H1 (cell line): Measurements from ENCODE around the gene OMA1. TPM values are rescaled to one million over a fixed set of nuclear protein-coding genes. Genes with fewer than 3 reads are reported as not detected.

Experiments
- CTCF ChIA-PET: fragments of 300-600 bp; sonication (Branson Sonifier 250); formaldehyde crosslinking; loops from one replicate; lab custom pipeline; 2021; ENCODE audit not compliant: partially characterized antibody; lab: Charles Lee
- POLR2A ChIA-PET: fragments of 300-600 bp; sonication (Branson Sonifier 250); formaldehyde crosslinking; loops from one replicate; lab custom pipeline; 2021; ENCODE audit warnings: inconsistent platforms; ENCODE audit not compliant: partially characterized antibody; lab: Charles Lee
- DNase-seq, 2 experiments: peaks; one replicate each; pipeline versions ENCODE4 v3.0.0 to v3.0.0-alpha.2; 2010 to 2022; ENCODE audit warnings: low spot score in 2 of 2, low read depth in 1 of 2, mixed read lengths in 1 of 2
- FAIRE-seq: peaks from 2 replicates; lab custom pipeline; 2011; peaks lifted over from hg19 to GRCh38; lab: Jason Lieb, UNC
- H2AFZ ChIP-seq: 2 replicates; pipeline ENCODE4 v1.8.1; 2012; ENCODE audit warnings: low read length, inconsistent platforms
- H2AK5ac ChIP-seq: 2 replicates; pipeline ENCODE4 v1.6.1; 2013; ENCODE audit warnings: low read depth, low read length
- H2BK120ac ChIP-seq: replicated peaks from 2 replicates; pipeline ENCODE3; 2013; ENCODE audit warnings: low read depth, low read length, inconsistent platforms
- H2BK12ac ChIP-seq: 2 replicates; pipeline ENCODE4 v1.6.1; 2013; ENCODE audit warnings: low read depth, low read length
- H2BK15ac ChIP-seq: 2 replicates; pipeline ENCODE4 v1.6.1; 2013; ENCODE audit warnings: low read length
- H2BK20ac ChIP-seq: 2 replicates; pipeline ENCODE4 v1.6.1; 2013; ENCODE audit warnings: low read length
- H2BK5ac ChIP-seq: 2 replicates; pipeline ENCODE4 v1.6.1; 2013; ENCODE audit warnings: low read depth, low read length
- H3K14ac ChIP-seq: 2 replicates; pipeline ENCODE4 v1.6.1; 2013; ENCODE audit warnings: inconsistent platforms; ENCODE audit not compliant: insufficient read length
- H3K18ac ChIP-seq: 2 replicates; pipeline ENCODE4 v1.6.1; 2013; ENCODE audit warnings: low read length; ENCODE audit errors: extremely low read depth
- H3K23ac ChIP-seq: 2 replicates; pipeline ENCODE4 v1.6.1; 2013; ENCODE audit warnings: inconsistent platforms; ENCODE audit not compliant: insufficient read length
- H3K23me2 ChIP-seq: 2 replicates; pipeline ENCODE4 v1.6.1; 2013; ENCODE audit warnings: low read depth, low read length
- H3K27ac ChIP-seq: 2 replicates; pipeline ENCODE4 v1.6.1; 2011; ENCODE audit warnings: low read depth, low read length, inconsistent platforms
- H3K27me3 ChIP-seq, 4 experiments: replicated peaks in 1 of 4; 1 replicate in 1 of 4; 2 replicates in 3 of 4; pipeline versions ENCODE4 v1.6.1 to v1.8.1; 2011 to 2013; ENCODE audit warnings: low read length in 3 of 4, mild to moderate bottlenecking in 3 of 4, inconsistent platforms in 2 of 4, mixed read lengths in 2 of 4, moderate library complexity in 1 of 4; ENCODE audit not compliant: control insufficient read depth in 3 of 4, insufficient read depth in 3 of 4; ENCODE audit errors: extremely low read depth in 1 of 4
- H3K36me3 ChIP-seq, 4 experiments: 2 replicates each; pipeline versions ENCODE4 v1.6.1 to v1.8.1; 2011 to 2013; ENCODE audit warnings: mild to moderate bottlenecking in 4 of 4, low read length in 3 of 4, moderate library complexity in 2 of 4, control low read depth in 1 of 4, inconsistent platforms in 1 of 4; ENCODE audit not compliant: insufficient read depth in 4 of 4, control insufficient read depth in 2 of 4
- H3K4ac ChIP-seq: replicated peaks from 2 replicates; pipeline ENCODE3; 2013; ENCODE audit warnings: low read length, low read depth, mixed read lengths, inconsistent platforms; ENCODE audit not compliant: insufficient read length
- H3K4me1 ChIP-seq, 4 experiments: replicated peaks in 1 of 4; 1 replicate in 1 of 4; 2 replicates in 3 of 4; pipeline versions ENCODE4 v1.6.1 to v1.8.1; 2011 to 2013; ENCODE audit warnings: low read length in 3 of 4, inconsistent platforms in 2 of 4, mixed read lengths in 1 of 4; ENCODE audit not compliant: insufficient read depth in 4 of 4, control insufficient read depth in 3 of 4
- H3K4me2 ChIP-seq, 2 experiments: 2 replicates each; pipeline versions ENCODE4 v1.6.1 to v1.8.1; 2011 to 2013; ENCODE audit warnings: low read depth in 2 of 2, low read length in 2 of 2, control low read depth in 1 of 2, inconsistent platforms in 1 of 2, mild to moderate bottlenecking in 1 of 2; ENCODE audit not compliant: insufficient read depth in 1 of 2
- H3K4me3 ChIP-seq, 4 experiments: fragments of 200-600, 300-600 bp in 1 of 4; sonication (generic), shearing (Covaris generic), sonication (Bioruptor Twin) in 1 of 4; 2 replicates each; pipeline versions ENCODE4 v1.5.1 to v1.8.1; 2011 to 2016; ENCODE audit warnings: low read length in 4 of 4, low read depth in 3 of 4, control low read depth in 2 of 4, inconsistent platforms in 2 of 4, mild to moderate bottlenecking in 2 of 4, mixed read lengths in 1 of 4, moderate library complexity in 1 of 4; ENCODE audit not compliant: insufficient read depth in 2 of 4; ENCODE audit errors: extremely low read depth in 1 of 4
- H3K56ac ChIP-seq: replicated peaks from 2 replicates; pipeline ENCODE3; 2013; ENCODE audit warnings: low read depth, mild to moderate bottlenecking, mixed read lengths, low read length, inconsistent platforms; ENCODE audit not compliant: insufficient read length
- H3K79me1 ChIP-seq: 2 replicates; pipeline ENCODE4 v1.6.1; 2013; ENCODE audit warnings: low read depth, low read length, control low read depth
- H3K79me2 ChIP-seq, 2 experiments: 2 replicates each; pipeline versions ENCODE4 v1.6.1 to v1.8.1; 2012 to 2013; ENCODE audit warnings: low read length in 2 of 2, mild to moderate bottlenecking in 2 of 2, inconsistent platforms in 1 of 2; ENCODE audit not compliant: insufficient read depth in 2 of 2, control insufficient read depth in 1 of 2
- H3K9ac ChIP-seq, 4 experiments: replicated peaks in 1 of 4; 1 replicate in 1 of 4; 2 replicates in 3 of 4; pipeline versions ENCODE4 v1.6.1 to v1.8.1; 2011 to 2013; ENCODE audit warnings: low read depth in 3 of 4, low read length in 3 of 4, control low read depth in 2 of 4, mild to moderate bottlenecking in 2 of 4, moderate library complexity in 2 of 4, inconsistent platforms in 1 of 4; ENCODE audit errors: extremely low read depth in 1 of 4
- H3K9me3 ChIP-seq, 2 experiments: 2 replicates each; pipeline versions ENCODE4 v1.6.1 to v1.8.1; 2012 to 2013; ENCODE audit warnings: mild to moderate bottlenecking in 2 of 2, moderate library complexity in 2 of 2, control low read depth in 1 of 2, inconsistent platforms in 1 of 2, low read depth in 1 of 2, low read length in 1 of 2, mixed read lengths in 1 of 2; ENCODE audit not compliant: insufficient read depth in 2 of 2
- H4K20me1 ChIP-seq, 2 experiments: replicated peaks in 1 of 2; 2 replicates each; pipeline versions ENCODE3 to v1.8.1; 2011 to 2013; ENCODE audit warnings: inconsistent platforms in 2 of 2, low read length in 2 of 2, mild to moderate bottlenecking in 1 of 2; ENCODE audit not compliant: insufficient read depth in 2 of 2, control insufficient read depth in 1 of 2
- H4K5ac ChIP-seq: 2 replicates; pipeline ENCODE4 v1.6.1; 2013; ENCODE audit warnings: low read length, low read depth, mixed read lengths, inconsistent platforms; ENCODE audit not compliant: insufficient read length
- H4K8ac ChIP-seq: 2 replicates; pipeline ENCODE4 v1.8.0; 2013; ENCODE audit warnings: mild to moderate bottlenecking, moderate library complexity, low read length, inconsistent platforms; ENCODE audit not compliant: insufficient read depth; ENCODE audit errors: extremely low read depth
- H4K91ac ChIP-seq: replicated peaks from 2 replicates; pipeline ENCODE3; 2013; ENCODE audit warnings: low read length, mixed read lengths, inconsistent platforms; ENCODE audit not compliant: insufficient read length
- BACH1 ChIP-seq: IDR thresholded peaks from 2 replicates; pipeline ENCODE4 v1.6.1; 2012; ENCODE audit warnings: low read length, improper control_type of control experiment
- EP300 ChIP-seq, 2 experiments: IDR thresholded peaks; 1 replicate in 1 of 2; 2 replicates in 1 of 2; pipeline ENCODE4 v1.6.1; 2011 to 2012; ENCODE audit warnings: low read depth in 2 of 2, low read length in 2 of 2, mild to moderate bottlenecking in 2 of 2, borderline replicate concordance in 1 of 2, inconsistent platforms in 1 of 2, moderate library complexity in 1 of 2
- EZH2 ChIP-seq: fragments of 200-600 bp; sonication (generic); IDR thresholded peaks from 2 replicates; pipeline ENCODE4 v1.7.1; 2012; ENCODE audit warnings: low read depth, mild to moderate bottlenecking, moderate library complexity, low read length, inconsistent platforms; ENCODE audit not compliant: severe bottlenecking
- POU5F1 ChIP-seq: IDR thresholded peaks from 2 replicates; pipeline ENCODE4 v1.6.1; 2011; ENCODE audit warnings: low read depth, mild to moderate bottlenecking, low read length, moderate library complexity
- TBP ChIP-seq: IDR thresholded peaks from 2 replicates; pipeline ENCODE4 v1.6.1; 2011; ENCODE audit warnings: low read depth, low read length, improper control_type of control experiment
- WGBS, 2 experiments: shearing (Covaris generic) in 1 of 2; methylation state at CpG; one replicate each; pipeline versions ENCODE4 v1.1.6 to v1.1.7; 2013 to 2015; ENCODE audit warnings: low lambda C conversion rate in 2 of 2, mixed read lengths in 2 of 2, inconsistent platforms in 1 of 2, low coverage in 1 of 2, missing lambda C conversion rate in 1 of 2; ENCODE audit not compliant: insufficient replicate concordance in 2 of 2, insufficient coverage in 1 of 2, insufficient read length in 1 of 2; ENCODE audit errors: extremely low coverage in 1 of 2, missing lambda C conversion rate in 1 of 2; 5-methylcytosine and 5-hydroxymethylcytosine counted together
- polyA plus RNA-seq, 7 experiments: library from polyadenylated mRNA; depleted of rRNA in 3 of 7; stranded (reverse) in 5 of 7; unstranded in 2 of 7; fragments of >200 nt in 5 of 7; fragments of 200-250 nt in 2 of 7; gene quantifications; 1 replicate in 5 of 7; 2 replicates in 1 of 7; 4 replicates in 1 of 7; pipeline versions ENCODE4 v1.2.1 to v1.2.3, GENCODE V29; 2011 to 2013; ENCODE audit warnings: missing spikeins in 2 of 7, mixed read lengths in 2 of 7
- total RNA-seq: library from RNA; stranded (reverse); fragmentation: NEBNext Ultra II Directional; extraction: Animal tissue kit (Norgen Biotek cat#: 25700); gene quantifications from 2 replicates; pipeline ENCODE4 v1.2.1, GENCODE V29; 2021

OMA1 gene
- total and polyA plus RNA-seq, 2 of the 8 experiments (the other 6 are each of a cell fraction or from before 2014, with no cell fraction given) = 7.7 to 11.7 TPM

DNA sequence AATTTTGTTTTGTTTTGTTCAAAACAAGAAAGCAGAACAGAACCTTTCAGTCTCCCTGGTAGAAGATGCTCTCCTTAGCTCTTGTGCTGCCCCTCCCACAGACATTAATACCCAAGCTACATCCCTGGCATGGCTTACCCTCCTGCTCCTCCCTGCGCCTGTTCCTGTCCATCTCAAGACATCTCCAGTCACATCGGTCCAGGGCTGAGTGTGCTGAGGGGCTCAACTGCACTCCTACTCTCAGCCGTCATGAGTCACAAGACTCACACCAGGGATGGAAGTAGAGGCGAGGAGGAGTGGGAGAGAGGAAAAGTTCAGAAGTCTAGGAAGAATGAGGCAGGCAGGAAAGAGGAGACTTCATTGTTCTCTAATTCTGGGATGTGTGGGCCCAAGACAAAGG is 39.7 kb upstream of the OMA1 start:
- Histone ChIP-seq H4K20me1 (no peaks in the 10 kb centered on the region), H3K27ac (no peak overlapping the region), H3K9ac (no peak overlapping the region), H3K79me2 (no peaks in the 10 kb centered on the region), H2BK20ac (no peak overlapping the region), H2AK5ac (0 out of 2 replicates have a peak overlapping the region, but pooled peaks have one; percentile 61), H3K18ac (no peak overlapping the region), H2BK120ac (no peak overlapping the region), H3K9me3 (no peaks in the 10 kb centered on the region), H3K27me3 (no peaks in the 10 kb centered on the region), H4K5ac (no peak overlapping the region), H3K79me1 (no peaks in the 10 kb centered on the region), H3K23ac (no peak overlapping the region), H2BK5ac (no peak overlapping the region), H3K36me3 (no peaks in the 10 kb centered on the region), H3K4ac (no peak overlapping the region), H3K14ac (no peak overlapping the region), H2BK15ac (no peak overlapping the region), H3K4me1 (no peaks in the 10 kb centered on the region), H4K8ac (no peak overlapping the region), H2AFZ (no peak overlapping the region), H3K4me3 (no peak overlapping the region), H3K56ac (no peak overlapping the region), H4K91ac (no peak overlapping the region), H2BK12ac (0 out of 2 replicates have a peak overlapping the region, but pooled peaks have one; percentile 56), H3K4me2 (no peak overlapping the region), H3K23me2 (no peaks in the 10 kb centered on the region)
- CTCF ChIA-PET = no interaction called here
- TF ChIP-seq POU5F1 (no peak), BACH1 (no peak), TBP (no peak), EP300 (IDR thresholded peaks at IDR 0.05; ENCODE audit: borderline replicate concordance in 1 of 2, low read depth in 2 of 2, low read length in 2 of 2) (no peak), EZH2 (no peak)
- POLR2A ChIA-PET = no interaction called here
- no peak for FAIRE-seq
- WGBS, 2 experiments = 90% methylated on average over 4 of the region's 4 CpGs; no CpG with 5 or more reads in 1 of the 2 experiments
- no peak for DNase-seq
